Activated gamma-delta T cell treated with Interleukin-2 at 50 U/mL for 16 hours (primary cell): ENCODE data around the gene LOXL1.

Experiments used
- DNase-seq: peaks from one replicate; pipeline ENCODE4 v3.0.0-alpha.2; 2020

The LOXL1 gene

DNA sequence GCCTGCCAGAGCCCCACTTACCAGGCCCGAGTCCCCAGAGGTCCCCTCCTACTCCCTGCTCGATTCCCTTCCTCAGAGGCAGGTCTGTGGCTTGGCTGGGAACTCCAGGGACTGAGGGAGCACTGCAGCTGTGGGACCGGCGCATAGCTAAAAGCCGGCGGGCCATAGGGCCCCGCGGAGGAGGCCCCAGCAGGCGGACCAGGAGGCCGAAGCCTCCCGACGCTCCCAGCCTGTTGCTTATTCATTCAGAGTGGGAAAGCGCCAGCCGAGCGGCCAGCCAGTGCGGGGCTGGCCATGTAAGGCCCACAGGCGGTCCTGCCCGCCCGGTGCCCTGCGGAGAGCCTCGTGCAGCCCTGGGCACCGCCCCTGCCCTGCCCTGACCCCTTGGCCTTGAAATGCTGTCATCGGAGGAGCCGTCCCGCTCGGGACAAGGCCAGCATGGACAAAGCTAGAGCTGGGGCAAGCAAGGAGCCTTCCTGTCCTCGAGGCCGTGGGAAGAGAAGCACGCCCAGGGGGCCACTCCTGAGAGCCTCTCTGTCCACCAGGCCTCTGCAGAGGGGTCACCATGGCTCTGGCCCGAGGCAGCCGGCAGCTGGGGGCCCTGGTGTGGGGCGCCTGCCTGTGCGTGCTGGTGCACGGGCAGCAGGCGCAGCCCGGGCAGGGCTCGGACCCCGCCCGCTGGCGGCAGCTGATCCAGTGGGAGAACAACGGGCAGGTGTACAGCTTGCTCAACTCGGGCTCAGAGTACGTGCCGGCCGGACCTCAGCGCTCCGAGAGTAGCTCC is at the start of gene LOXL1:
TSS of gene LOXL1 (plus strand) at position 244 of the 784 bp plus-strand sequence. CDS start at position 566, 322 bp downstream.
- no peak for DNase-seq

DNA sequence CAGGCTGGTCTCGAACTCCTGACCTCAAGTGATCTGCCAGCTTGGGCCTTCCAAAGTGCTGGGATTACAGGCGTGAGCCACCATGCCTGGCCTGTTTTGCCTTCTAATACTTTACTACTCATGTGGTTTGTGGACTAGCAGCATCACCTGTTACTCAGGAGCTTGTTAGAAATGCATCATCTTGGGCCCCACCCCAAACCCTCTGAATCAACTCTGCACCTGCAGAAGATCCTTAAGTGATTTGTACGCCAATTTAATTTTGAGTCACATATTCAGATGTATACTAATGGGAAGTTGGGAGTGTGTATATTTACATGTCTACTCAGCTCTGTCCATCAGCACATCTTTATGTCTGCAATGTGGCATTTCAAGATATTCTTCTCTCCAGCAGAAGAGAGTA is 46.8 kb upstream of the LOXL1 start:
- no peak for DNase-seq

- DNase-seq: no peak
Measured at GRCh38 chr15:73881579-73882320, 44.5 kb upstream of the LOXL1 start.

GRCh38 chr15:73882761-73883419 is 43.4 kb upstream of the LOXL1 start:
- no peak for DNase-seq

DNA sequence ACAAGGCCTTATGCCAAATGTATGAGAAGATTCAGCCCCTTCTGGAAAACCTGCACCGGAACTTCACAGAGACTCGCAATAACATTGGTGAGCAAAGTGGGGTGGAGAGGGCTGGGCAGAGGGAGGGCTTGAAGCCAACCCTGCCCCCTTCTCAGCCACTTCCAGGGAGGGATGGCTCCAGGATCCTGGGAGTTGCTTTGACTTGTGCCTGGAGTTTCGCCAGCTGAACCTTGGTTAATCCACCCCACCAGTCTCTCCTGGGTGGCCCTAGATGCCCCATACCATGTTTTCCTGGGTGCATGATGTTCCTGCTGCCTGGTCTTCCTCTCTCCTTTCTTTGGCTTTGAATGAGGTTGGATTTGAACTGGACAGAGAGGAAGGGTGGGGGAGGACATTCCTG is 42.1 kb upstream of the LOXL1 start:
- no peak for DNase-seq

GRCh38 chr15:73885954-73886700 is 40.1 kb upstream of the LOXL1 start:
- DNase-seq: no peak

DNA sequence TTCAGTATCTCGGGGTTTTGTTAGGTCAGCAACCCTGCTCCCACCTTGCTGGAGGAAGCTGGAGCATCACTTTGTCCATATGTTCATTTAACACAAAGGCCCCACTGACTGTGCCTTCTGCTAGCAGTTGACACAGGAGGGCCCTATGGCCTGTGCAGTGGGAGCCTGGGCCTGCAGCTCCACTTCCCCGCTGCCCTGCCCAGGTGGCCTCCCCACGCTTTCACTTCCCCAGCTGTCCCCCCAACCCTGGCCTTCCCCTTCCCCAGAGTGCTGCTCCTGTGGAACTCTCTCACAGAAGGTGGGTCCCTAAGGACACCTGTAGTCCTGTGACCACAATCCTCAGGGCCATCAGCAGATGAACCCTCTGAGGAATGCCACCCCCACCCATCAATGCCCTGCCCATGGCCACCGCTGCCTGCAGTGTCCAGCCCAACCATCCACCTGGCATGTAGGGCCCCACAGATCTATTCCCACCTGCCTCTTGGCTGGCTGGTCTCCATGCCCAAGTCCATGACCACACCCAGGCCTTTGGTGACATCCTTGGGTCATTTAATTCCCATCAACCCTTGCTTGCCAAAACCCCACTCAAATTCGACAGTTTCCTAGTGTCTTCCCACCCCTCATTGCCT is 39.4 kb upstream of the LOXL1 start:
- no peak for DNase-seq

DNA sequence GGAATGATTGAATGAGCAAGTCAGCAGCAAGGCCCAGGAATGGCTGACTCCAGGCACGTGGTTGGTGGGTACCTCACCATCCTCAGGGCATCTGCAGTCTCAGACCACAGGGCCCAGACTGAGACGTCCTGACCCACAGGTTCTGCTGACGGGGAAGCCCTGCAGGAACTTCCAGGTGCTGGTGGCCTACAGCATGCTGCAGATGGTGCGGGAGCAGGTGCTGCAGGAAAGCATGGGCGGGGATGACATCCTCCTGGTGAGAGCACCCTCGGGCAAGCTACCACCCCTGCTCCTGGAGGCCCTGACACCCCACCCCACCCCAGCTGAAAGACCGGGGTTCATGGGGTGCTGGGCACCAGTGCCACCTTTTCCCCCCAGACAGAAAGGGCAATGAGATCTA is 38.8 kb upstream of the LOXL1 start:
- DNase-seq: no peak

- no peak for DNase-seq
Measured at GRCh38 chr15:73888224-73889041, 37.8 kb upstream of the LOXL1 start.

DNA sequence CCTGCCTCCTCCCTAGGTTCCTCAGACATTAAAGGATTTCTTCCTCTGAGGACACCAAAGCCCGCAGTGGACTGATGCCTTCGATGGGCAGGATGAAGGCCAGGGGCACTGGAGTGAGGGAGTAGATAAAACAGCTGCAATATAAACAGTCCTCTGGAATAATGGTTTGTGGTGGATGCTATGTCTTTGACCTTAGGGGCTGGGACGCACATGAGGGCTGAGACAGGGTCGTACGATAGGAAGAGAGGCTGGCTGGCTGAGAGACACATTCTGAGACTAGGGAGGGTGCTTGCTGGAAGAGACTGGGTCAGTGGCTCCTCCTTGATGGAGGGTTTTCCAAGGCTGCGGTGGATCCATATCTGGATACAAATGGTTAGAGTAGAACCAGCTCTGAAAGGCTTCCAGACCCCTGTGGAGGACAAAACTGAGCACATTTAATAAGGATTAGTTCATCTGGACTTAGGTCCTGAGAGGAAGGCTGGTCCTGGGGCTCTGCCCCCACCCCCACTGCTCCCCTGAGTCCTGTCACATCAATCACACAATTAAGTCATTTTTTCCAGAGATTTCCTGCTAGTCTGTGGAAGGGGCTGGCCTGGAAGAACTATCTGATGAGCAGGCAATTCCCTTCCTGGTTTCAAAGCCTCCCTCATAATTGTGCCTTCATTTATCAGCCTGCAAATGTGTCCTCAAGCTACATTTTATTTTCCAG is 37.1 kb upstream of the LOXL1 start:
- DNase-seq: no peak

GRCh38 chr15:73889762-73890124 is 36.5 kb upstream of the LOXL1 start:
- DNase-seq: no peak

- no peak for DNase-seq
Measured at GRCh38 chr15:73891328-73892315, 34.6 kb upstream of the LOXL1 start.

DNA sequence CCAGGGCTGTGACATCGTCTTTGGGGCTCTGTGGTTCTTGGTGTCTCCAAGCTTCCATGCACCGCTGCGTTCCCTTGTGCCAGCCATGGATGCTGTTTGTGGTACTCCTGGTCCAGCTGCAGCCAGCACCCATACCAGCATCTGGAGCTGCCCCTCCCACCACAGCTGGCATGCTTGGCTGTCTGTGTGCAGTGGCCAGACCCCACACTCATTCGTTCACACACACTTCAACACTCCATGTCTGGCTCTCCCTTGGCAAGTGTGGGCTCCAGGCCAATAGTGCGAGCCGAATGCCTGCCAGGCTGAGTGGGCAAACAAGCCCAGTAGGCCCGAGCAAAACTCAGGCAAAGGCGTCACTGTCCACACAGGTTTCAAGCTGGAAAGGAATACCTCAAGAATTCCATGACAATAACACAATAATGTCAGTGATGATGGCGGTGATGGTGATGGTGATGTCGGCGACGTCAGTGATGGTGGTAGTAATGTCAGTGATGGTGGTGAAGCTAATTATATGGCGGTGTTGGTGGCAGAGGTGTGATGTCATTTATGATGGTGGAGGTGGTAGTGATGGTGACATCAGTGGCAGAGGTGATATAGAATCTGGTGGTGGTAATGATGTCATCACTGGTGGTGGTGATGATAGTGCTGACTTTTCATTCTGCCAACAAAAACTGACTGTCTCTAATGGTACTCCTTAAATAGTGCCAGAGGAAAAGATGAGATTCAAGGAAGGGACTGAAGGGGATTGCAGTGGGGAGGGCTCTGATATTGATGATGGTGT is 33.6 kb upstream of the LOXL1 start:
- no peak for DNase-seq

GRCh38 chr15:73894133-73894814 is 32.0 kb upstream of the LOXL1 start:
- no peak for DNase-seq

GRCh38 chr15:73897441-73898261 is 28.6 kb upstream of the LOXL1 start:
- peak; percentile 22 for DNase-seq

- DNase-seq: no peak
Measured at GRCh38 chr15:73899197-73900094, 26.8 kb upstream of the LOXL1 start.
